ENCODE results near the gene MINDY2.
A peak's percentile ranks its signal among the peaks of the same experiment; 100 is the strongest.
"Not testable (repeated sequence)": the region's sequence is repeated elsewhere in the genome, so short reads cannot be mapped to it uniquely, and the experiment has no call there.

MINDY2 gene

GRCh38 chr15:58755350-58755749 lies 15.8 kb upstream of the MINDY2 start:
- no peak for DNase-seq

GRCh38 chr15:58755956-58756355 lies 15.1 kb upstream of the MINDY2 start:
- no peak for DNase-seq

GRCh38 chr15:58758141-58758540 lies 13.0 kb upstream of the MINDY2 start:
- no peak for DNase-seq

GRCh38 chr15:58760385-58761009 lies 10.6 kb upstream of the MINDY2 start:
- no peak for DNase-seq

- DNase-seq: no peak
Measured at GRCh38 chr15:58761010-58761388, 10.1 kb upstream of the MINDY2 start.

- DNase-seq: no peak
Measured at GRCh38 chr15:58762285-58762684, 8.8 kb upstream of the MINDY2 start.

- no peak for DNase-seq
Measured at GRCh38 chr15:58762731-58763130, 8.4 kb upstream of the MINDY2 start.

- no peak for DNase-seq
Measured at GRCh38 chr15:58764468-58764867, 6.6 kb upstream of the MINDY2 start.

GRCh38 chr15:58766290-58766689 lies 4.8 kb upstream of the MINDY2 start:
- no peak for DNase-seq

- not testable (repeated sequence) for DNase-seq
Measured at GRCh38 chr15:58768601-58769004, 2.5 kb upstream of the MINDY2 start.

- DNase-seq: no peak
Measured at GRCh38 chr15:58770519-58770856, 614 bp upstream of the MINDY2 start.

- peak in 1 of 4 experiments; percentile 34 for DNase-seq
Measured at GRCh38 chr15:58771621-58772250, 634 bp downstream of the MINDY2 start.

GRCh38 chr15:58773024-58773423 lies 1.9 kb downstream of the MINDY2 start:
- no peak for DNase-seq

- DNase-seq: no peak
Measured at GRCh38 chr15:58775402-58775801, 4.3 kb downstream of the MINDY2 start.

- DNase-seq: no peak
Measured at GRCh38 chr15:58777107-58777506, 6.0 kb downstream of the MINDY2 start.

GRCh38 chr15:58779554-58779953 lies 8.5 kb downstream of the MINDY2 start:
- DNase-seq: no peak

GRCh38 chr15:58785355-58785754 lies 14.3 kb downstream of the MINDY2 start:
- no peak for DNase-seq

GRCh38 chr15:58788056-58788710 lies 17.1 kb downstream of the MINDY2 start:
- DNase-seq: no peak

- no peak for DNase-seq
Measured at GRCh38 chr15:58793862-58794261, 22.8 kb downstream of the MINDY2 start.

GRCh38 chr15:58795825-58796224 lies 24.7 kb downstream of the MINDY2 start:
- DNase-seq: no peak

- no peak for DNase-seq
Measured at GRCh38 chr15:58797505-58797904, 26.4 kb downstream of the MINDY2 start.

GRCh38 chr15:58805095-58805494 lies 34.0 kb downstream of the MINDY2 start:
- DNase-seq: no peak

GRCh38 chr15:58823267-58823666 lies 52.2 kb downstream of the MINDY2 start:
- not testable (repeated sequence) for DNase-seq

GRCh38 chr15:58830556-58830955 lies 59.5 kb downstream of the MINDY2 start:
- DNase-seq: no peak
